T-helper 2 cell treated with Interferon-gamma antibody and Interleukin-4, amounts not matched to agents 5 μg/mL and 100 μg/mL, for 36 hours (primary cell): ENCODE data around the gene MYL1.

ENCODE experiments used
- DNase-seq: peaks from one replicate; pipeline ENCODE4 v3.0.0; 2021; ENCODE audit warnings: low spot score
- H3K27ac Mint-ChIP-seq: one replicate; pipeline ENCODE4 v1.8.0; 2021; ENCODE audit warnings: mild to moderate bottlenecking, mixed read lengths
- H3K27me3 Mint-ChIP-seq: one replicate; pipeline ENCODE4 v1.8.0; 2021; ENCODE audit warnings: low read depth, mixed read lengths
- H3K36me3 Mint-ChIP-seq: one replicate; pipeline ENCODE4 v1.8.0; 2021; ENCODE audit warnings: low read depth, mixed read lengths
- H3K4me1 Mint-ChIP-seq: one replicate; pipeline ENCODE4 v1.8.0; 2021; ENCODE audit warnings: low read depth, mixed read lengths
- H3K4me3 Mint-ChIP-seq: one replicate; pipeline ENCODE4 v1.8.0; 2022; ENCODE audit warnings: mild to moderate bottlenecking, moderate library complexity, mixed read lengths
- H3K9me3 Mint-ChIP-seq: one replicate; pipeline ENCODE4 v1.8.0; 2021; ENCODE audit warnings: mixed read lengths

The MYL1 gene

DNA sequence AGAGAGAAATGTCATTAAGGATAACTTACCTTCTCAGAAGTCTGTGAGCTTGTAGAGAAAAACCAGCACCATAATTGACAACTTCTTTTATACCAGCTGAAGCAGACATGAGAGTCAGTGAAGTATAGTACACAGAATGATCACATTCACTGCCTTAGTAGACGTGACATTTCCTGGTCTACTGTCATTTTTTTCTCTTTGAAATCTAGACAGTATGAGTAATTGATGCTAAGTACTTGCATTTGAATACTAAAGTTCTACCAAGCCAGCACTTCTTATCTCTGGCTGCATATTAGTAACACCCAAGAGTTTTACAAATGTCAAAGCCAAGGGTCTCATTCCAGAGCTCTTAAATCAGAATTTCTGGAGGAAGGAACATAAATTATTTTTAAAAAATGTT lies 64.4 kb downstream of the MYL1 start:
- Mint-ChIP-seq H3K9me3 (no peaks in the 10 kb centered on the region), H3K4me1 (no peaks in the 10 kb centered on the region), H3K27me3 (no peaks in the 10 kb centered on the region), H3K27ac (no peak overlapping the region), H3K36me3 (no peaks in the 10 kb centered on the region), H3K4me3 (no peak overlapping the region)
- no peak for DNase-seq
